GM18508 (cell line): Measurements from ENCODE around the gene CDT1.

Experiments
- ATAC-seq: cut with Tn5 transposase; IDR thresholded peaks from one replicate; pipeline ENCODE4 v1.9.1; 2021; ENCODE audit warnings: moderate number of reproducible peaks; ENCODE audit not compliant: insufficient read depth, unreplicated experiment

The CDT1 gene

DNA sequence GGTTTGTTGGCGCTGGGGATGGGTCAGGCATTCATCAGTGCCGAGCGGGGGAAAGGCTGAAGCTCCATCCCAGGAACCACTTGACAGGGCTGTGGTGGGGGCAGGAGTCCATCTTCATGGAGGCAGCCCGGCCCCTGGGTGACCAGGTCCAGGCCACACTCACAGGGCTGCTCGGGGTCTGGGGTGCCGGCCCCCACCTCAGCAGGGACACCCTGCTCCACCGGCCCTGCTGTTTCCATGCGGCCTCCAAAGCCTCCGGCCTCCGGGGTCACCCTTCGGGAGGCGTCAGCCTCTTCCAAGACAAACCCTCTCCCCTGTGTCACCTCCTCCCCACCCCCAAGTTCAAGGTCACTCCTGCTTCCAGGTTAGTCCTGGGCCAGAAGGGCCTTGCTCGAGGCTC lies 31.1 kb downstream of the CDT1 start:
- no peak for ATAC-seq

DNA sequence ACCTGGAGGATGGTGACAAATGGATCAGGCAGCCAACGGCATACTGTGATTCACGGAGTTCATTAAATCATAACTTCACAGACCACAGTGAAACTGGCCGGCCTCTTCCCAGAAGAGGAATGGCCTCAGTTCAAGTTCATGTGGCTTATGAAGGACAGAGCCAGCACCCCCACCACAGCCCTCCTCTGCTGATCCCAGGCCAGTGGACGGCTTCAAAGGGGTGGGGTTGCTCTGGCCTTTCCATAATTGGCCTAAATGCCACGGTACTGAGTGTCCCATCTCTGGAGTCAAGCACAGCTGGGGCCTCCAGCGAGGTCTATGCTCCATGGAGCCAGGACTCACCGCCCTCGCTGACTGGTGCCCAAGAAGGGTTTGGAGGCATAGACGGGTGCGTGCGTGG lies 31.8 kb downstream of the CDT1 start:
- no peak for ATAC-seq

DNA sequence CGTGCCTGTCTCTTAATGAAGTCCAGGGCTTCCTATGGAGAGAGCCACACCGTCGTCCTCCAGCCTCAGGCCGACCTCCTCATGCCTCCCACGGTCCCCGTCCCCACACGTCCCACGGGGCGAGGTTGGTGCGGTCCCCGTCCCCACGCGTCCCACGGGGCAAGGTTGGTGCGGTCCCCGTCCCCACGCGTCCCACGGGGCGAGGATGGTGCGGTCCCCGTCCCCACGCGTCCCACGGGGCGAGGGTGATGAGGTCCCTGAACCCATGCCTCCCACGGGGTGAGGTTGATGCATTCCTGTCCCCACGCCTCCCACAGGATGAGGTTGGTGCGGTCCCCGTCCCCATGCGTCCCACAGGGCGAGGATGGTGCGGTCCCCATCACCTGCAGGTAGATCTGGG lies 32.2 kb downstream of the CDT1 start:
- no peak for ATAC-seq

DNA sequence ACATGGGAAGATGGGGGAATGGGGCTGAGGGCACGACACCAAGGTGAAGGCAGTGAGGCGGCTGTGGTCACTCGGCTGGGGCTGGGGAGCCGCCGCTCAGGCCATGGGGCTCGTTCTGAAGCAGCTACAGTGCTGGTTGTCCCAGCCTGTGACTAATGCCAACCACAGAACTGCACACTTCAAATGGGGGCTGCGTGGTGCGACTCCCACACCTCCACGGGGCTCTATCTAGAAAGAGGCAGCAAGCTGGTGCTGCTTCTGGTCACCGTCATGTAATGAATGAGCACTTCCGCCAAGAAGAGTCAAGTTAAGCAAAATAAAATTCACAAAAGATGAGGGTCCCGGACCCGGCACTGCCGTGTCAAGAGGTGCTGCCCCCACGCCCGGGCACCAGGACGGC lies 33.2 kb downstream of the CDT1 start:
- ATAC-seq, result no peak

DNA sequence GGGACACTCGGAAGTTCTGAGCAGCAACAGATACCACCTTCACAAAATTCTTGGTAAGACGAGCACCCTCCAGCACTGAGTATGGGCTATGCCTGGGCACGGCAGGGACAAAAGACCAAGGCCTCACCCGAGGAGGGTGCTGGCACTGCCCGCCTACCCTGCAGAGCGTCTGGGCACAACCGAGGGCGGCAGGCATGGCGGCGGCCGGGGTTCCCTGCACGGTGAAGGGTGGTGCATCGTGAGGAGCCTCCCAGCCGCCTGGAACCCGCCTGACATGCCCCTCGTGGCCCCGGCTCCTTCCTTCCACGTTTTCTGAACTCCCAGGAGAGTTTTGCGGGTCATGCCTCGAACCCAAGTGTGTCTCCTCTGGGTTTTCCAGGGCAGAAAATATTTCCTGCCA lies 34.2 kb downstream of the CDT1 start:
- no peak for ATAC-seq

DNA sequence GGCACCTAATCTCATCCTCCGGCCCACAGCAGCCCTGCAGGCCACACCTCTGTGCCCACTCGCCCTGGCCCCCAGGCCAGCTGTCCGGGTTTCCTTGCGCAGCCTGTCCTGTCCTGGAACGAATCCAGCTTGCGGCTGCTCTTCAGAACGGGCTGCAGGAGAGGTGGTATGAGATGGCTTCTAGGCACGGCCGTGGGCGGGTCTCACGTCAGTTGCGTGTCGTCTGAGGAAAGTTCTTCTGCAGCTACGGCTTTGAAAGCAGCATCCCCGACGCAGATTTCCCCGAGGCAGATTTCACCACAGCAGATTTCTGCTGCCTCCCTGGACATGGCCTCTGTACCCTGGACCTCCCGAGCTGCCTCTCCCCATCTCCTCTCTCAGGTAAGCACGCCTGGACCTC lies 35.0 kb downstream of the CDT1 start:
- ATAC-seq, result no peak

DNA sequence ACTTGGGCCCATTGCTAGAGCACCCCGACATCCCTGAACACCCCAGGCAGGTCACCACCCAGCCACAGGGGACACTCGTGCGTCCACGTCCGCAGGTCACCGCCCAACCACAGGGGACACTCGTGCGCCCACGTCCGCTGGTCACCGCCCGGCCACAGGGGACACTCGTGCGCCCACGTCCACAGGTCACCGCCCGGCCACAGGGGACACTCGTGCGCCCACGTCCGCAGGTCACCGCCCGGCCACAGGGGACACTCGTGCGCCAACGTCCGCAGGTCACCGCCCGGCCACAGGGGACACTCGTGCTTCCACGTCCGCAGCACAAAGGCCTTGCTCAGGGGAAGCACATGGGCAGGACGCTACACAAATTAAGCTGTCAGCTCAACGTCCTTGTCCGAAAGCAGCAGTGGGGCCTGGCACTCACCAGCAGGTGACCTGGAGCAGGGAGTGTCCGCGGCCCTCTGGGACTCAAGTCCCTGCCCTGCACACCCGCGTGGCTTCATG lies 35.5 kb downstream of the CDT1 start:
- no peak for ATAC-seq

DNA sequence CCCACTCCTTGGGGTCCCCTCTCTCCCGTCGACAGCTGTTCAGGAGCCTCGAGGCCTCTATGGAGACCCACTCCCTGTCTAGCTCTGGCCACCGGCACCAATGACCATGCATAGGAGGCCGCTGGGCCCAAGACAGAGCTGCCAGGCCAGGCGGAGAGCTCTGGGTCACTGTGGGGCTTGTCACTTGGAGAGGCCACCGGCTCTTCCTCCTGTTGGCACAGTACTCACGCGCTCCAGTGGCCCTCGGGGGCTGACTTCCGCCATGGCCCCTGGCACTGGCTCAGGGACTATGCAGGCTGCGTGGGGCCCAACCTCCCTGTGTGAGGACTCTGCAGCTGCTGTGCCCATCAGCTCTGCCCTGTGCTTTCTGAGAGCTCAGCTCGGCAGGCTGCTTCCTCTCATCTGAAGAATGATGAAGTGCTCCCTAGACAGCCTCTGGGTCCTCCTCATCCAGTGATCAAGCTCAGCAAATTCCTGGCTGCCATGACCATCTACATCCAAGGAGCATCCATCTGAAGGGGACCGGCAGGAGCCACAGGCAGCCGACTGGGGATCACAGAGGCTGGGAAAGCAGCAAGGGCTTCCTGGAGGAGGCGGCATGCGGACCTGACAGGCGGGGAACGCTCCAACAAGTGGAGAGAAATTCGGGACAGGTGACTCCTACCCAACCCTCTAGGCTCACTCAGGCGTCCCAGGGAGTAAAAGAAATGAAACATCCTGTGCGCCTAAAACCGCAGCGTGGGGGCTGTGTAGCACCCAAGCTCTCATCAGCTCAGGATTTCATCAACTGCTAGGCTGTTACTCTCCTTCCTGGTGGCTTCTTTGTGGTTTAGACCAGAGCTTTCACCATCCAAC lies 36.4 kb downstream of the CDT1 start:
- ATAC-seq, result no peak

DNA sequence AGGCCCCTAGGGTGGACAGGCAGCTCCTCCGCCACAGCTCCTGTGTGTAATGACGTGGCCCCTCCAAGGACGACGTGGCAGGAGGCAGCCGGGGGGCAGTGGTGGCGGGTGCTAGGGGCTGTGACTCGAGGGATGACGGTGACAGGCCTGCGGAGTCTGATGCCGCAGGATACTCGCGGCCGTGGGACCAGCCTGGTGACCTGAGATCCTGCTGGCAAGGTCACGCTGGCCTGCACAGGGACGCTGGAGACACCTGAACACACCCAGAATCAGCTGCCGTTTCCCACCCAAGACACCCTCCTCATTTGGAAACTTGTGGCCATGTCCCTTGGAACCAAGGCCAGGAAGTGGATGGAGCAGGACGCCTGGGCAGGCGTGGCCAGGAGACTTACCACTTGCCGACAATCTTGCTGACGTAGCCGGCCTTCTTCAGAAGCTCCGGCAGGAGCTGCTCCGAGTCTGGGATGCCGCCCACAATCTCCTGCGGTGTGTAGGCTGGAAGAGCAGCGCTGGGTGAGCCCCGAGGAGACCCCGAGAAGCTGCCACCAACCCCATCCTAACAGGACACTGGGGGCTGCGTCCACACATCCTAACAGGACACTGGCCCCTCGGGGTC lies 37.1 kb downstream of the CDT1 start:
- no peak for ATAC-seq

DNA sequence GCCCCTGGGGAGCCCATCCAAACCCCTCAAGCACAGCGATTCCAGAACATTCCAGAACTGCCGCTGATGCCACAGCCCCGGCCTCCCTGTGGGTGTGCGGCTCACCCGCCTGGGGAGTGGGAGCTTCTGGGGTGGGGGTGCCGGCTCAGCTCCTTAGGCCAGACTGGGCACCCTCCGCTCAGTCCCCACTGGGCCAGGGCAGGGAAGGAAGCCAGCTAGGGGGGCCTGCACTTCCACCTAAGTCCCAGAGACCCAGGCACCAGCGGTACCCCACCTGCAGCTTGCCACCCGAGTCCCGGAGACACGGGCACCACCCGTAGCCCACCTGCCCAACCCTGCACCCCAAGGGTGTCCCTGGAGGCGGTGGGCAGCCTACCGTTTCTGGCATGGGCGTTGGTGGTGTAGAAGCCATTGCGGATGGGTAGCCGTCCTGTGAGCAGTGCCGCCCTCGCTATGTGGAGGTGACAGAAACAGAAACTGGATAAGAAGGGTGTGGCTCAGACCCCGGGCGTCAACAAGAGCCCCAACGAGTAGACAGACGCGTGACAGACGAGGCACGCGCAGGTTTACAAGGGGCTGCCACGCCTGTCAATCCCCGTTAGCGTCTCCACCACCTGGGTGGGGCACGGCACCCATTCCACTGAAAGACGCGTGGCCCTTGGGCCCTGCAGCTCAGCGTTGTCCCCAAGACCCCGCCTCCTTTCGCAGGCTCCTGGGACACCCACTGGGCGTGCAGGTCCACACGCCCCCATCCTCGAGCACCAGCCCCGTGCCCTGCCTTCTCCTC lies 38.1 kb downstream of the CDT1 start:
- no peak for ATAC-seq

DNA sequence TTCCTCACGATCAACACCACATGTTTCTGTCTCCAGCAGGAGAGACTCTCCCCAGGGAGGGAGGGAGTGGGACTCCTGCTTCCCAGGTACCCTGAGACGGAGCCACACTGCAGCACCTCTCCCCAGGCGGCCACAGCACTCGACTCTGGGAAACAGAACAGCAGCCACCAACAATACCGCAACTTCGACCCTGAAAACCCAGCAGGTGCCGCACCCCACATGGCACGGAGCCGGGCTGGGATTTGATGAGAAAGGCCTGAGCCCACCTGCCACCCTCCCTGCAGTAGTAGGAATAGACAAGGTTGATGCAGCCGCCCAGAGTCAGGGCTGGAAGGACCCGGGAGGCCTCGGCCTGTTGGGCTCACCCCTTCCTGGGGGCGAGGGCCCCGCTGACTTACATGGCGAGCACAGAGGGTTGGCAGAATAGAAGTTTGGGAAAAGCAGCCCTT lies 38.7 kb downstream of the CDT1 start:
- ATAC-seq, result no peak

DNA sequence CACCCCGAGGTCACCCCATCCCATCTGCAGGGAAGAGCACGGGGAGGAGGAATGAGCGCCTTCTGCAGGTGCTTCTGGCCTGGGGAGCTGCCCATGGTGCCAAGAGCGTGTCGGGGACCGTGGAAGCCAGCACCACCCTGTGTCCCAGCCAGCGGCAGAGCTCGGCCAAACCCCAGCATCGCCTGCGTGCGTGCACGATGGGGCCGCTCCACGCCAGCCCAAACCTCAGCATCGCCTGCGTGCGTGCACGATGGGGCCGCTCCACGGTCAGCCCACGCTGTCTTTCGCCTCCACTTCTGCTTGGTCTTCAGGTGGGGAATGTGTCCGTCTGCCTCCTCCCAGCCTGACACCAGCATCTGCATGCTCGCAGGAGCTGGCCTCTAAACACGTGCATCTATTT lies 39.2 kb downstream of the CDT1 start:
- no peak for ATAC-seq

DNA sequence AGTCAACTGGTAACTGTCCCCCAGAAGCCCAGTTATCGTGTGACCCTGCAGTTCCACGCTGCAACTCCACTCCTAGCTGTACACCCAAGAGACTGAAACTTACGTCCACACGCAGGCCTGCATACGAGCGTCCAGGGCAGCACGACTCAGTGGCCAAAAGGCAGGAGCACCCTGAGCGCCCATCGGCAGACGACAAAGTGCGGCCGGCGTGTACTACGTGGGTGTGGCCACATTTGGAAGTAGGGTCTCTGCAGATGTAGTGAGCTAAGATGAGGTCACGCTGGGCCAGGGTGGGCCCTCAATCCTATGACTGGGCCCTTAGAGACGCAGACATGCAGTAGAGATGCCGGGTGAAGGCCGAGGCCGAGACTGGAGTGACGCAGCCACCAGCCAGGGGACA lies 39.7 kb downstream of the CDT1 start:
- ATAC-seq, result no peak

DNA sequence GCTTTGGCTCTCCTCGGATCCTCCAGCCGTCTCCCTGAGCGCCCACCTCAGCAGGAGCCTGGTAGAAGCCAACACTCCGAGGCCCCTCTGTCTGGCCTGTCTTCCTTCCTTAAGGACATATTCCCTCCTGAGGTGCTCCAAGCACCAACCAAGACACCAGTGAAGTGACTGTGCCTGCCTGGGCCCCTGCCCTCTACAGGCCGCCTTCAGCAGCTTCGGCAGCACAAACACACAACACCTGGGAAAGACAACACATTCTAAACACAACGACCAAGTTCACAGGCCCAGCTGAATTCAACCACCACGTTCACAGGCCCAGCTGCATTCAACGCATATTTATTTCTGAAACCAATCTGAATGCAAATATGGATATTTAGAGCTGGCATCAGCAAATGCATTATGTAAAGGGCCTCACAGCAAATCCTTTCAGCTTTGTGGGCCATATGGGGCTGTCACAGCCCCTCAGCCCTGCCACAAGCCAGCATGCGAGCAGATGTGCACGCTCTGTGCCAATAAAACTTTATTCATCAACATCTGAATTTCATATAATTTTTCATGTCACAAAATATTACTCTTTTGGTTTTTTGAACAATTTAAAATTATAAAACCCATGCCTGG lies 40.9 kb downstream of the CDT1 start:
- no peak for ATAC-seq

DNA sequence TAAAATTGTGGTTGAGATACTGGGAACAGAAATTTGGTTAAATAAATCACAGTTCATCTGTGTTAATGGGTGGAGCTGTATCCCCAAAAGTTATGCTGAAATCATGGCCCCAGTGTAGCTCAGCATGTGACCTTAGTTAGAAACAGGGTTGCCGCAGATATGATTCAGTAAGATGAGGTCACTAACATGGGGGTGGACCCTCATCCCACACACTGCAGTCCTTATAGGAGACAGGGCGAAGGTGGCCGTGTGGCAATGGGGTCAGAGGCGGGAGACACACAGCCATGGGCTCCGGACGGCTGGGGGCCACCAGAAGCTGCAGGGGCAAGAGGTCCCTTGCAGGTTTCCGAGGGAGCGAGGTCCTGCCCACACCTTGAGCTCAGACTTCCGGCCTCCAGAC lies 42.5 kb downstream of the CDT1 start:
- no peak for ATAC-seq

DNA sequence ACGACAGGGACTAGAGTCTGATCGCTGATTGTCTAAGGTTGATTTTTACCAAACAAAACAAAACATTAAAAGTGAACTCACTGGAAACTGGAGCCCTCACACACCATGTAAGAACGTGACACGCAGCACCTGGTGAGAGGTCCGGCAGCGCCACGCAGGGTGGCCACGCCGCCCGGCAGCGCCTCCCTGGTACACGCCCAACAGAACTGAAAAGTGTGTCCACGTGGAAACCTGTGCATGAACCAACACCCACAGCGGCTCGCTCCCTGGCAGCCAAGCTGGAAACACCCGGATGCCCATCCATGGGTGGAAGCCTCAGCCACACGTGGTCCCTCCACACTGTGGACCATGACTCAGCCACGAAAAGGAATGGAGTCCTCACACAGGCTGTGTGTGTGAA lies 44.1 kb downstream of the CDT1 start:
- no peak for ATAC-seq

DNA sequence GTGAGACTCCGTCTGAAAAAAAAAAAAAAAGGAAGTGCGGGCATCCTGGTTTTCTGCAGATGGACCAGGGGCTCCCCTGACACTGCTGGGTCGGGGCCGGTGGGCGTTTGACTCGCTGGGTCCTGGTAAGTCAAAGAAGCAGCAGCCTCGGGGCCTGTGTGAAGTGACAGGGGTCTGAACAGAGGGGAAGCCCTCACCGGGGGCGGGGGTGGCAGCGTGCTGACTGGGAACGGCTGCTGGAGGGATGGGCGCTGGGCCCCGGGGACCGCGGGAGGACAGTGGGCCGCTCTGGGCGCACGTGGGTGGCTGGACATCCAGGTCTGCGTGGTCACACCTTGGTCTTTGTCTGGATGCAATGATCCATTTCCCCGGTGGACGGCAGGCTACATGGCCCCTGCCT lies 45.0 kb downstream of the CDT1 start:
- no peak for ATAC-seq

DNA sequence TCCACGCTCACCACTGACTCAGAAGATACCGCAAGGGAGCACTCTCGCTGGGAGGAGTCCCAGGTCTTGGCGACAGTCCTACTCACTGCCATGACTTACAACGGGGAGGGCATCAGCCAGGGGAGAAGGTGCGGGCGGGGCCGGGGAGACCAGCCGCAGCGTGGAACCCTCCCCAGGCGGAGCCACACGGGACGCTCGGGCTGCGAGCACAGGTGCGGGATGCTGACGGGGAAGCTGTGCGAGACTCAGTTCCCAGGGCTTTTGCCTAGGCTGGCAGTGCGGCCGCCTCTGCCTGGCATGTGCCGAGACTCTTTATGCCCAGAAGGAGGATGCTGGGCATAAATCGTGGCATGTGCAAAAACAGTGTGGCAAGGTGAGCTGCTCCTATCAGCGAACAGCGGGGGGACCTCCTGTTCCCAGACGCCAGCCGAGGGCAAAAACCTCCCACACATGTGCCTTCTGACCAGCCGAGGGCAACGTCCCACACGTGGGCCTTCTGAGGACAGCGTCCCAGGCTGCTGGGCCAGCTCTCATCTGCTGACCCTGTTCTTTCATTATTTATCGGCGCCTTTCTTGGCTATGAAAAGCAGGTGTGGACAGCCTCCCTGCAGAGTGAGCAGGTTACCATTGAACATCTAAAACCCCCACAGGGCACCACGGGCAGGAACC lies 47.1 kb downstream of the CDT1 start:
- no peak for ATAC-seq

DNA sequence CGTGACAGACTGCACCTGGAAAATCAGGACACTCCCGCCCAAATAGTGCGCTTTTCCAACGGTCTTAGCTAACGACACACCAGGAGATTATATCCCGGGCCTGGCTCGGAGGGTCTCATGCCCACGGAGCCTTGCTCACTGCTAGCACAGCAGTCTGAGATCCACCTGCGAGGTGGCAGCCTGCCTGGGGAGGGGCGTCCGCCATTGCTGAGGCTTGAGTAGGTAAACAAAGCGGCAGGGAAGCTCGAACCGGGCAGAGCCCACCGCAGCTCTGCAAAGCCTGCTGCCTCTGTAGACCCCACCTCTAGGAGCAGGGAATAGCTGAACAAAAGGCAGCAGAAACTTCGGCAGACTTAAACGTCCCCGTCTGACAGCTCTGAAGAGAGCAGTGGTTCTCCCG lies 48.0 kb downstream of the CDT1 start:
- no peak for ATAC-seq

DNA sequence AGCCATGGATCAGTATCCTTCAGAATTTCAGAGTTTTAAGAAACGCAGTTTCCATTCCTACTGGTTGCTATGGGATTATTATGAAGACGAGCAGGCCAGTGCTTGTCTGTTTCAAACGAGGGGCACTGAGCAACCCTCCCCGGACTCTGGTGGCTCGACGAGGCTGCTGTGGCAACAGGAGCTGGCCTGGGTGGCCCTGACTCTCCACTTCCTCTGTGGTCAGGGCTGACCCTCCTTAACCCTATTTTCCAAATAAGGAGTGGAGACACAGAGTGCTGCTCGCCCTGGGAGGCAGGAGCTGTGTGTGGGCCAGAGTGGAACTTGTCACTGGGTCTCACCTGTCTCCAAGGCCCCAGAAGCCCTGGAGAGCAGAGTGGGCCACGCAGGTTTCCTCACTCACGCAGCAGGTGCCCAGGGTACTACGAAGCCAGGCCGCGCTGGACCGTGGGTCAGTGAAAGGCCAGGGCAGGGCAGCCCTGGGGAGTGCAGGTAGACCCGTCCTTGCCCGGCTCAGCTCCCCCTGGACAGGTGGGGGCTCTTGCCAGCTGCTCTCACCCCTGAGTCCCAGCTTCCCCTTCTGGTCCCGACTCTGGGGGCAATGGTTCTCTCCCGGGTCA lies 49.8 kb downstream of the CDT1 start:
- ATAC-seq, result no peak
